Endometrium (tissue), 2 donors: Measurements from ENCODE around the gene SNRNP70.
"Not testable (repeated sequence)": the region's sequence is repeated elsewhere in the genome, so short reads cannot be mapped to it uniquely, and the experiment has no call there.

Source experiments
- FAIRE-seq: peaks from 2 replicates; lab custom pipeline; 2012; peaks lifted over from hg19 to GRCh38; lab: Jason Lieb, UNC
- donor health status: control.
- donor health status: control.

The SNRNP70 gene

GRCh38 chr19:49064768-49065611, 20.3 kb upstream of the SNRNP70 start, which contains the start of gene NTF4:
TSS of gene NTF4 (minus strand) at chr19:49064818. CDS start at chr19:49061997, 2,821 bp downstream.
- no peak for FAIRE-seq

- no peak for FAIRE-seq
Measured at GRCh38 chr19:49065905-49066512, 19.2 kb upstream of the SNRNP70 start.

GRCh38 chr19:49067554-49067953, 17.7 kb upstream of the SNRNP70 start:
- no peak for FAIRE-seq

- FAIRE-seq = no peak
Measured at GRCh38 chr19:49069026-49069425, 16.2 kb upstream of the SNRNP70 start.

GRCh38 chr19:49070416-49070815, 14.8 kb upstream of the SNRNP70 start:
- no peak for FAIRE-seq

- FAIRE-seq = no peak
Measured at GRCh38 chr19:49071860-49072547, 13.2 kb upstream of the SNRNP70 start.

GRCh38 chr19:49073514-49074378, 11.5 kb upstream of the SNRNP70 start:
- FAIRE-seq = no peak

- FAIRE-seq = not testable (repeated sequence)
Measured at GRCh38 chr19:49074869-49075268, 10.4 kb upstream of the SNRNP70 start.

- no peak for FAIRE-seq
Measured at GRCh38 chr19:49080392-49080791, 4.9 kb upstream of the SNRNP70 start.

- FAIRE-seq = no peak
Measured at GRCh38 chr19:49081273-49081672, 4.0 kb upstream of the SNRNP70 start.

- FAIRE-seq = no peak
Measured at GRCh38 chr19:49084206-49085019, 838 bp upstream of the SNRNP70 start.

GRCh38 chr19:49085868-49086232, 599 bp downstream of the SNRNP70 start:
- FAIRE-seq = no peak

GRCh38 chr19:49086296-49086695, 1.0 kb downstream of the SNRNP70 start:
- FAIRE-seq = no peak

- no peak for FAIRE-seq
Measured at GRCh38 chr19:49091391-49092038, 6.3 kb downstream of the SNRNP70 start.

GRCh38 chr19:49092686-49093085, 7.4 kb downstream of the SNRNP70 start:
- FAIRE-seq = no peak

- FAIRE-seq = no peak
Measured at GRCh38 chr19:49094505-49095482, 9.5 kb downstream of the SNRNP70 start.

- no peak for FAIRE-seq
Measured at GRCh38 chr19:49097453-49098288, 12.4 kb downstream of the SNRNP70 start.

- no peak for FAIRE-seq
Measured at GRCh38 chr19:49098795-49099194, 13.5 kb downstream of the SNRNP70 start.
